Activated CD4-positive, alpha-beta T cell treated with anti-CD3 and anti-CD28 coated beads for 36 hours (primary cell): ENCODE measurements around the gene SSMEM1. TPM values are rescaled to one million over a fixed set of nuclear protein-coding genes. Genes with fewer than 3 reads are reported as not detected.
"Not testable (repeated sequence)": the region's sequence is repeated elsewhere in the genome, so short reads cannot be mapped to it uniquely, and the experiment has no call there.

Experiments
- ATAC-seq: fragments of 200-7000 bp; cut with Tn5 transposase; one replicate; pipeline ENCODE4 v1.10.0; 2021; ENCODE audit warnings: mild to moderate bottlenecking, moderate library complexity
- CTCF ChIA-PET: fragments of 350-600 bp; sonication (Branson Sonifier 250); formaldehyde crosslinking; loops from one replicate; lab custom pipeline; 2021; ENCODE audit warnings: antibody characterized with exemption; lab: Charles Lee
- POLR2A ChIA-PET: fragments of 350-600 bp; sonication (Branson Sonifier 250); formaldehyde crosslinking; loops from one replicate; lab custom pipeline; 2021; ENCODE audit warnings: antibody characterized with exemption, inconsistent platforms; lab: Charles Lee
- DNase-seq: peaks from one replicate; pipeline ENCODE4 v3.0.0-alpha.2; 2020
- H3K27ac Mint-ChIP-seq: one replicate; pipeline ENCODE4 v1.8.0; 2021; ENCODE audit warnings: mixed read lengths
- H3K27me3 Mint-ChIP-seq: one replicate; pipeline ENCODE4 v1.8.0; 2021; ENCODE audit warnings: mixed read lengths
- H3K36me3 Mint-ChIP-seq: one replicate; pipeline ENCODE4 v1.8.0; 2021; ENCODE audit warnings: low read depth, mixed read lengths
- H3K4me1 Mint-ChIP-seq: one replicate; pipeline ENCODE4 v1.8.0; 2021; ENCODE audit warnings: mixed read lengths
- H3K4me3 Mint-ChIP-seq: one replicate; pipeline ENCODE4 v1.8.0; 2021; ENCODE audit warnings: mild to moderate bottlenecking, moderate library complexity, mixed read lengths
- H3K9me3 Mint-ChIP-seq: one replicate; pipeline ENCODE4 v1.8.0; 2021; ENCODE audit warnings: low read depth, mixed read lengths
- intact Hi-C, 2 experiments: fragments of 100-400 bp; cut with DNase I in 1 of 2; cut with micrococcal nuclease in 1 of 2; formaldehyde crosslinking; loops; one replicate each; pipeline versions ENCODE4 v1.14.2 to v1.15.1; 2022 to 2024; cut with DNase I, micrococcal nuclease
- total RNA-seq, 2 experiments: library from RNA; stranded (reverse); gene quantifications; one replicate each; pipeline ENCODE4 v1.2.3, GENCODE V29; 2021

SSMEM1 gene
- total RNA-seq, 2 experiments from 2014 or later, result not detected

GRCh38 chr7:130210181-130210935 is 2.7 kb downstream of the SSMEM1 start:
- intact Hi-C loops, result no loop called here
- Mint-ChIP-seq H3K4me3 (no peak overlapping the region), H3K27ac (no peak overlapping the region), H3K9me3 (no peaks in the 10 kb centered on the region), H3K4me1 (peaks cover 7% of the 10 kb centered on the region), H3K27me3 (no peaks in the 10 kb centered on the region), H3K36me3 (no peaks in the 10 kb centered on the region)
- CTCF ChIA-PET, result interaction anchor here (1.8 to 2.3 kb wide), 2 partner anchors 27 to 33 kb away, joined by 4 to 7 read pairs; no protein-coding TSS in a partner anchor
- POLR2A ChIA-PET, result no interaction called here
- ATAC-seq (no peak), DNase-seq (no peak)

GRCh38 chr7:130213828-130214227 is 6.2 kb downstream of the SSMEM1 start:
- no peak for ATAC-seq
- no peak overlapping the region for H3K4me3 Mint-ChIP-seq
- ChIA-PET CTCF (interaction anchor here (1.3 kb wide), 1 partner anchor 9 kb away, joined by 4 read pairs; the partner anchor contains the start of gene TMEM209), POLR2A (no interaction called here)
- DNase-seq, result no peak
- intact Hi-C loops, result no loop called here
- H3K4me1 Mint-ChIP-seq, result no peaks in the 10 kb centered on the region
- no peak overlapping the region for H3K27ac Mint-ChIP-seq
- H3K27me3 Mint-ChIP-seq, result no peaks in the 10 kb centered on the region
- H3K9me3 Mint-ChIP-seq, result no peaks in the 10 kb centered on the region
- H3K36me3 Mint-ChIP-seq, result no peaks in the 10 kb centered on the region

DNA sequence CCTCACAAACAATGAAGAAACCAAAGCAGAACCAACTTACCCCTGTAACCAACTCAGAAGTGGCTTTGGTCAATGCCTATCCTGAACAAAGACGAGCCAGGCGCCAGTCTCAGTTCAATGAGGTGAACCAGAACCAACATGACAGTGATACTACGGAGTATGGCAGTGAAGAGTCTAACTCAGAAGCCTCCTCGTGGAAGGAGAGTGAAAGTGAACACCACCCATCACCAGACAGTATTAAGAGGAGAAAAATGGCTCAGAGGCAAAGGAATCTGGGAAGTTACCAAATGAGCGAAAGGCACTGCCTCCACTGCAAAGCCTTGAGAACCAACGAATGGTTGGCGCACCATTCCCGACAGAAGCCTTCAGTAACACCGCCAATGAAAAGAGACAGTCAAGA is 8.4 kb downstream of the SSMEM1 start:
- ChIA-PET POLR2A (interaction anchor here (0.6 kb wide), 1 partner anchor 180 kb away, joined by 3 read pairs; no protein-coding TSS in a partner anchor), CTCF (interaction anchor here (1.2 kb wide), 1 partner anchor 26 kb away, joined by 4 read pairs; no protein-coding TSS in a partner anchor)
- H3K36me3 Mint-ChIP-seq, result no peaks in the 10 kb centered on the region
- no peaks in the 10 kb centered on the region for H3K27me3 Mint-ChIP-seq
- H3K4me3 Mint-ChIP-seq, result no peak overlapping the region
- no peaks in the 10 kb centered on the region for H3K4me1 Mint-ChIP-seq
- ATAC-seq (no peak), DNase-seq (no peak)
- intact Hi-C loops, result no loop called here
- no peak overlapping the region for H3K27ac Mint-ChIP-seq
- no peaks in the 10 kb centered on the region for H3K9me3 Mint-ChIP-seq

GRCh38 chr7:130216750-130217149 is 9.1 kb downstream of the SSMEM1 start:
- DNase-seq (no peak), ATAC-seq (no peak)
- POLR2A ChIA-PET, result no interaction called here
- Mint-ChIP-seq H3K27me3 (no peaks in the 10 kb centered on the region), H3K4me3 (no peak overlapping the region), H3K9me3 (no peaks in the 10 kb centered on the region), H3K4me1 (no peaks in the 10 kb centered on the region), H3K27ac (no peak overlapping the region), H3K36me3 (no peaks in the 10 kb centered on the region)
- CTCF ChIA-PET, result no interaction called here
- intact Hi-C loops, result no loop called here

DNA sequence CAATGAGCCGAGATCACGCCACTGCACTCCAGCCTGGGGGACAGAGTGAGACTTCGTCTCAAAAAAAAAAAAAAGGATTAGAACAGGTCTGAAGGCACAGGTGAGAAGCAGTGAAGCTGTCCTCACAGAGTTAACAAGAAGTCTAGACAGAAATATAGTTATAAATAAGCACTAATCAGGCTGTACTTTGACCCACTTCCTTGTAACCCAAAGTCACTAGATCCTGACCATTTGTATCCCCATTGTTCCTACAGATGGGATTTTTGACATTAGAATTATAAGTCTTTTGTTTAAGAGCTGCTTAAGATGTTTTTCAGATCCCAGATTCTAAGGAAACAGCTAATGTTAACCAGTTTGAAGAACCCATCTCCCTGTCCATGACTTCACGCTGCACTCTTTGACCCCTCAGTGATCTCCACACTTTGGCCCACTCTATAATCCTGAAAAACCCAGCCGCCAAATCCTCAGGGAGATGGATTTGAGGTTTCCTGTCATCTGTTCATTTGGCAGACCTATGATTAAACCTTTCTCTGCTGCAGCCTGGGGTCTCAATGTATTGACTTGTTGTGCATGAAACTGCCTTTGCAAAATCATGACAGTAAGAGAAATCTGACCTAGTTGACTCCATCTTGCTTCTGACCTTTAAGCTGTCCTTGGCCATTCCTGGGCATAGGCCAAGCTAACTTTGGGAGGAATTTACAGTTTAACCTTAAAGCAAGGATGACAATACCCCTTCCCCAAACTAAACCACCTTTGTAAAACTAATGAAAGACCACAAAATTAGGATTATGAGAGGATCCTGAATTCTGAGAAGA is 11.4 kb downstream of the SSMEM1 start:
- ChIA-PET CTCF (no interaction called here), POLR2A (no interaction called here)
- Mint-ChIP-seq H3K27me3 (no peaks in the 10 kb centered on the region), H3K4me3 (no peak overlapping the region), H3K36me3 (no peaks in the 10 kb centered on the region), H3K27ac (no peak overlapping the region), H3K9me3 (no peaks in the 10 kb centered on the region), H3K4me1 (no peaks in the 10 kb centered on the region)
- intact Hi-C loops, result no loop called here
- DNase-seq (no peak), ATAC-seq (no peak)

DNA sequence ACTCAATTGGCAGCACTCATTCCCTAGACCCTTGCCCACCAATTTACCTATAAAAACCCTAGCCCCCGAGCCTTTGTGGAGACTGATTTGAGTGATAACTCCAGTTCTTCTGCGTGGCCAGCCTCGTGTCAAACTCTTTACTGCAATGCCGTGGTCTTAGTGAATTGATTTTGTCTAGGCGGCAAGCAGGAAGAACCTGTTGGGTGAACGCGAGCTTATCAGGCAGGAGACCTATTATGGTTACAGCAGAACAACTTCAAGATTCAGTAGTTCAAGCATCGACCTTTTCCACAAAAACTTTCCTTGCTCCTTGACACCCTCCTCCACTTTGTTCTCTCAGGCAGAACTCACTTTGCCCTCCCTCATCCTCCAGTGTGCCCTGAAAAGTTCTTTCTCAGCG is 12.2 kb downstream of the SSMEM1 start:
- DNase-seq (no peak), ATAC-seq (no peak)
- CTCF ChIA-PET, result no interaction called here
- intact Hi-C loops, result no loop called here
- Mint-ChIP-seq H3K4me3 (no peak overlapping the region), H3K9me3 (no peaks in the 10 kb centered on the region), H3K4me1 (no peaks in the 10 kb centered on the region), H3K27ac (no peak overlapping the region), H3K27me3 (no peaks in the 10 kb centered on the region), H3K36me3 (no peaks in the 10 kb centered on the region)
- POLR2A ChIA-PET, result no interaction called here

- intact Hi-C loops, result no loop called here
- Mint-ChIP-seq H3K9me3 (no peaks in the 10 kb centered on the region), H3K4me3 (no peak overlapping the region), H3K27me3 (no peaks in the 10 kb centered on the region), H3K4me1 (no peaks in the 10 kb centered on the region), H3K36me3 (no peaks in the 10 kb centered on the region), H3K27ac (no peak overlapping the region)
- ChIA-PET CTCF (no interaction called here), POLR2A (interaction anchor here (0.6 to 0.7 kb wide), 3 partner anchors 14 to 36 kb away, joined by 3 to 4 read pairs (median 3); no protein-coding TSS in a partner anchor)
- DNase-seq, result no peak
- ATAC-seq, result no peak
These were observed 14.1 kb downstream of the SSMEM1 start for GRCh38 chr7:130221746-130222145.

GRCh38 chr7:130223646-130224045 is 16.0 kb downstream of the SSMEM1 start:
- H3K4me3 Mint-ChIP-seq, result no peak overlapping the region
- no peak overlapping the region for H3K27ac Mint-ChIP-seq
- H3K27me3 Mint-ChIP-seq, result no peaks in the 10 kb centered on the region
- H3K36me3 Mint-ChIP-seq, result no peaks in the 10 kb centered on the region
- CTCF ChIA-PET, result interaction anchor here (1.2 kb wide), 1 partner anchor 21 kb away, joined by 4 read pairs; no protein-coding TSS in a partner anchor
- DNase-seq (no peak), ATAC-seq (no peak)
- H3K4me1 Mint-ChIP-seq, result no peaks in the 10 kb centered on the region
- H3K9me3 Mint-ChIP-seq, result no peaks in the 10 kb centered on the region
- intact Hi-C loops, result no loop called here
- POLR2A ChIA-PET, result no interaction called here

DNA sequence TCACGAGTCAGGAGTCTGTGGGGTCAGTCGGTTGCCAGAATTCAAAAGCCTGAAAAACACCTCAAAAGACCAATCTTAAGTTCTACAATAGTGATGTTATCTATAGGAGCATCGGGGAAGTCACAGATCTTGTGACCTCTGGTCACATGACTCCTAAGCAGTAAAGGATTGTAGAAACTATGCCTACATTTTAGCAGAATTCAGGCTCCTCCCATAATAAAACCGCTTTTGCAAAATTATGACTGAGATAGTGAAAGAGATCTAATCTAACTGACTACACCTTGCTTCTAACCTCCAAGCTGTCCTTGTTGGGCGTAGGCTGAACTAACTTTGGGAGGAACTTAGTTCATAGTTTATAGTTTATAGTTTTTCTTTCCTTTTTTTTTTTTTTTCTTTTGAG is 16.6 kb downstream of the SSMEM1 start:
- ChIA-PET CTCF (interaction anchor here (1.2 kb wide), 1 partner anchor 20 kb away, joined by 4 read pairs; no protein-coding TSS in a partner anchor), POLR2A (no interaction called here)
- no peaks in the 10 kb centered on the region for H3K27me3 Mint-ChIP-seq
- no peaks in the 10 kb centered on the region for H3K4me1 Mint-ChIP-seq
- H3K4me3 Mint-ChIP-seq, result no peak overlapping the region
- DNase-seq, result no peak
- ATAC-seq, result no peak
- H3K9me3 Mint-ChIP-seq, result no peaks in the 10 kb centered on the region
- H3K36me3 Mint-ChIP-seq, result no peaks in the 10 kb centered on the region
- no peak overlapping the region for H3K27ac Mint-ChIP-seq
- intact Hi-C loops, result no loop called here

DNA sequence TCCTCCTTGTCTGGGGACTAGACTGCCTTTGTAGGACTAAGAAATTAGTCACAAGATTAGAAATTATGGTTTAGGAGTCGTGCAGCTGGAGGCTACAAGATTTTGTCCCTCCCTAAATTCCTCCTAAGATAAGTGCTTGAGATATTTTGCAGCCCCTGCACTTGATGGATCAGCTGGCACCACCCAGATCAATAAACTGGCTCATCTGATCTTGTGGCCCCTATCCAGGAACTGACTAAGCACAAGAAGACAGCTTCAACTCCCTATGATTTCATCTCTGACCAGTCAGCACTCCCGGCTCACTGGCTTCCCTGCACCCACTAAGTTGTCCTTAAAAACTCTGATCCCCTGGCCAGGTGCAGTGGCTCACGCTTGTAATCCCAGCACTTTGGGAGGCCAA is 17.3 kb downstream of the SSMEM1 start:
- POLR2A ChIA-PET, result not testable (repeated sequence)

GRCh38 chr7:130226333-130226732 is 18.7 kb downstream of the SSMEM1 start:
- Mint-ChIP-seq H3K36me3 (no peaks in the 10 kb centered on the region), H3K9me3 (no peaks in the 10 kb centered on the region), H3K27me3 (no peaks in the 10 kb centered on the region), H3K4me3 (no peak overlapping the region), H3K27ac (no peak overlapping the region), H3K4me1 (no peaks in the 10 kb centered on the region)
- DNase-seq (no peak), ATAC-seq (peak; percentile 30)
- intact Hi-C loops, result no loop called here
- ChIA-PET POLR2A (no interaction called here), CTCF (no interaction called here)

More for the DNA sequence above, 17.3 kb downstream of the SSMEM1 start:
- H3K27ac Mint-ChIP-seq, H3K27me3 Mint-ChIP-seq, intact Hi-C loops, ATAC-seq, H3K9me3 Mint-ChIP-seq, DNase-seq, H3K36me3 Mint-ChIP-seq, H3K4me1 Mint-ChIP-seq, H3K4me3 Mint-ChIP-seq: not testable (repeated sequence)
- CTCF ChIA-PET, result interaction anchor here (1.2 kb wide), 1 partner anchor 20 kb away, joined by 4 read pairs; no protein-coding TSS in a partner anchor
